Astrocyte of the spinal cord (primary cell): ENCODE data around the gene SFTPD.

Experiments
- DNase-seq: peaks from one replicate; pipeline ENCODE4 v3.0.0; 2011; ENCODE audit warnings: low read depth, low spot score
- H3K4me3 ChIP-seq: 2 replicates; pipeline ENCODE4 v1.5.1; 2011; ENCODE audit warnings: low read depth, mild to moderate bottlenecking, low read length, moderate library complexity
- in situ Hi-C: cut with HindIII; loops from 2 replicates; pipeline ENCODE4 v1.10.0; 2017; ENCODE audit warnings: low sequenced_read_pairs
- TF ChIP-seq, protein P1 (sequence below): IDR thresholded peaks from 2 replicates; pipeline ENCODE4 v1.5.1; 2012; ENCODE audit warnings: low read depth, mild to moderate bottlenecking, low read length, inconsistent platforms

Gene SFTPD

GRCh38 chr10:79983286-79983909 is 34.5 kb upstream of the SFTPD start:
- H3K4me3 ChIP-seq: no peak overlapping the region
- in situ Hi-C loops: no loop called here
- DNase-seq: no peak
- TF ChIP-seq, protein P1, sequence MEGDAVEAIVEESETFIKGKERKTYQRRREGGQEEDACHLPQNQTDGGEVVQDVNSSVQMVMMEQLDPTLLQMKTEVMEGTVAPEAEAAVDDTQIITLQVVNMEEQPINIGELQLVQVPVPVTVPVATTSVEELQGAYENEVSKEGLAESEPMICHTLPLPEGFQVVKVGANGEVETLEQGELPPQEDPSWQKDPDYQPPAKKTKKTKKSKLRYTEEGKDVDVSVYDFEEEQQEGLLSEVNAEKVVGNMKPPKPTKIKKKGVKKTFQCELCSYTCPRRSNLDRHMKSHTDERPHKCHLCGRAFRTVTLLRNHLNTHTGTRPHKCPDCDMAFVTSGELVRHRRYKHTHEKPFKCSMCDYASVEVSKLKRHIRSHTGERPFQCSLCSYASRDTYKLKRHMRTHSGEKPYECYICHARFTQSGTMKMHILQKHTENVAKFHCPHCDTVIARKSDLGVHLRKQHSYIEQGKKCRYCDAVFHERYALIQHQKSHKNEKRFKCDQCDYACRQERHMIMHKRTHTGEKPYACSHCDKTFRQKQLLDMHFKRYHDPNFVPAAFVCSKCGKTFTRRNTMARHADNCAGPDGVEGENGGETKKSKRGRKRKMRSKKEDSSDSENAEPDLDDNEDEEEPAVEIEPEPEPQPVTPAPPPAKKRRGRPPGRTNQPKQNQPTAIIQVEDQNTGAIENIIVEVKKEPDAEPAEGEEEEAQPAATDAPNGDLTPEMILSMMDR: no peak

- in situ Hi-C loops: no loop called here
- TF ChIP-seq, protein P1: no peak
- no peak for DNase-seq
These were observed 34.0 kb upstream of the SFTPD start for GRCh38 chr10:79982861-79983260.

DNA sequence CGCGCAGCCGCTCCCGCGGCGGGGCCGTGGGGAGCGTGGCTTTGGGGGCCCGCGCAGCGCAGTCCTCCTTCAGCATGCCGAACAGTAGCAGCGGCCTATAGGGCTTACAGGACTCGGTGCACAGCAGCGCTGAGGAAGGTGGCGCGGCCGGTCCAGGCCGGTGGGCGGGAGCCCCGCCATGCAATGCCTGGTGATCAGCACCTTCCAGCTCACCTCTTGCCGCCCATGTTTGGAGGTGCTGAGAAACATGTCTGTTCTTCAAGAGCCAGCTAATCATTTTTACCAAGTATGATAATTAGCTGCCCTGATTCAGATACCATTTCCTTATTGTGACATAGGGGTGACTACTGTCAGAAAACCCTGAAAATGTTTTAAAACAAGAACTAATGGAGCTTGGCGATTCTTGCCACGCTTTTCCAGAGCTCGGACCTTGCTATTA is 33.5 kb upstream of the SFTPD start:
- peak overlapping the region; percentile 7 for H3K4me3 ChIP-seq
- no peak for DNase-seq
- TF ChIP-seq, protein P1: no peak
- in situ Hi-C loops: no loop called here

More at GRCh38 chr10:79982861-79983260, 34.0 kb upstream of the SFTPD start:
- no peak overlapping the region for H3K4me3 ChIP-seq

- in situ Hi-C loops: no loop called here
- peak overlapping the region; percentile 43 for H3K4me3 ChIP-seq
- TF ChIP-seq, protein P1: no peak
- peak; percentile 21 for DNase-seq
These were observed 32.8 kb upstream of the SFTPD start for GRCh38 chr10:79981450-79982361.

DNA sequence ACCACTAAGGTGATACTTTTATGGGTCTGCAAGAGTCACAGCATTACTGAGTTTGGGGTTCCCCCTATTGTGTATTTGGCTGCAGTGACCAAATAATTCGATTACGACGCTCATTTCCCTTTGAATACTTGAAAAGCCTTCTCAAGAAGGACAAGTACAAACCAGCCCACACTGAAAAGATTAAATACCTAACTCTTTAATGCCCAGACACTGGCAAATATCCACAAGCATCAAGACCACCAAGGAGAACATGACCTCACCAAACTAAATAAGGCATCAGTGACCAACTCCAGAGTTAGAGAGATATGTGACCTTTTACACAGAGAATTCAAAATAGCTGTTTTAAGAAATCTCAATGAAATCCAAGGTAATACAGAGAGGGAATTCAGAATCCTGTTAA is 31.8 kb upstream of the SFTPD start:
- H3K4me3 ChIP-seq: no peak overlapping the region
- no peak for DNase-seq
- TF ChIP-seq, protein P1: no peak
- in situ Hi-C loops: no loop called here

GRCh38 chr10:79979976-79980687 is 31.2 kb upstream of the SFTPD start:
- in situ Hi-C loops: no loop called here
- TF ChIP-seq, protein P1: no peak
- DNase-seq: no peak
- H3K4me3 ChIP-seq: no peak overlapping the region
